GM18505 (cell line): ENCODE measurements around the gene FGD6.

Experiments
- ATAC-seq: cut with Tn5 transposase; IDR thresholded peaks from one replicate; pipeline ENCODE4 v1.9.1; 2021; ENCODE audit not compliant: unreplicated experiment
- POLR2A ChIP-seq: IDR thresholded peaks from 4 replicates; pipeline ENCODE4 v1.6.1; 2011; ENCODE audit warnings: borderline replicate concordance; ENCODE audit not compliant: insufficient read depth, insufficient read length; ENCODE audit errors: extremely low read depth

The FGD6 gene

DNA sequence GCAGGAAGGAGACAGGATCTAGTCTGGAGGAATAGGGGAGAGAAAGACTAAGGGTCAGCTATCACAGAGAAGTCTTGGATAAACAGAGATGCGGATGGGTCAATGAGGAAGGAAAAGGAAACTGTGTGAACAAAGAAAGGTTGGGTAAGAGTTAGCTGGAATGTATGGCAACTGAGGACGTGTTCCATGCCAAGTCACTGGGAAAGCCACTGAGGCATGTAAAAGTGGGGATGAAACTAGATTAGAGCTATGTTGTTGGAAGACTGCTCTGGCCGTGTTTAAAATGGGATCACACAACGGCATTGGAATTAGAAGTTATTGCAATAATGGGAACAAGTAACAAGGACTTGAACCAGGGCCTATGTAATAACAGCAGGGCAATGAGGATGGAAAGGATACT lies 139.9 kb downstream of the FGD6 start:
- TF ChIP-seq POLR2A = no peak
- ATAC-seq = no peak

DNA sequence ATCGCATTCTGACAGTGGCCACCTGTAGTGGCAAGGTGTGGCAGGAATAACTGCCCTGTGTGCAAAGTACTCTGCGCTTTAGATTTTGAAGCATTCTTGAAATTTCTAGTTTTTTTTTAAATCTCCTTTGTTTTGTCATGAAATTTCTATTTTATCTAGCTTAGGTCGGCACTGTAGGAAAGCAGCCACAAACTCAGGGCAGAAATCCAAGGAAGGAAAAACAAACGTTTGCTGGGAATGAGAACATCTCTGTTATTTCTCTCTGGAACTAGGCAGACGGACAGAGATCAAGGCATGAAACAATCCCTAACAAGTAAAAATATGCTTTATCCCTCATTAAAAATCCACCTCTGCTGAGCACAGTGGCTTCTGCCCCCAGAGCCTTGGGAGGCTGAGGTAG lies 142.5 kb downstream of the FGD6 start:
- no peak for ATAC-seq
- TF ChIP-seq POLR2A = no peak

GRCh38 chr12:95073698-95074520 lies 143.4 kb downstream of the FGD6 start:
- ATAC-seq = no peak
- no peak for TF ChIP-seq POLR2A

DNA sequence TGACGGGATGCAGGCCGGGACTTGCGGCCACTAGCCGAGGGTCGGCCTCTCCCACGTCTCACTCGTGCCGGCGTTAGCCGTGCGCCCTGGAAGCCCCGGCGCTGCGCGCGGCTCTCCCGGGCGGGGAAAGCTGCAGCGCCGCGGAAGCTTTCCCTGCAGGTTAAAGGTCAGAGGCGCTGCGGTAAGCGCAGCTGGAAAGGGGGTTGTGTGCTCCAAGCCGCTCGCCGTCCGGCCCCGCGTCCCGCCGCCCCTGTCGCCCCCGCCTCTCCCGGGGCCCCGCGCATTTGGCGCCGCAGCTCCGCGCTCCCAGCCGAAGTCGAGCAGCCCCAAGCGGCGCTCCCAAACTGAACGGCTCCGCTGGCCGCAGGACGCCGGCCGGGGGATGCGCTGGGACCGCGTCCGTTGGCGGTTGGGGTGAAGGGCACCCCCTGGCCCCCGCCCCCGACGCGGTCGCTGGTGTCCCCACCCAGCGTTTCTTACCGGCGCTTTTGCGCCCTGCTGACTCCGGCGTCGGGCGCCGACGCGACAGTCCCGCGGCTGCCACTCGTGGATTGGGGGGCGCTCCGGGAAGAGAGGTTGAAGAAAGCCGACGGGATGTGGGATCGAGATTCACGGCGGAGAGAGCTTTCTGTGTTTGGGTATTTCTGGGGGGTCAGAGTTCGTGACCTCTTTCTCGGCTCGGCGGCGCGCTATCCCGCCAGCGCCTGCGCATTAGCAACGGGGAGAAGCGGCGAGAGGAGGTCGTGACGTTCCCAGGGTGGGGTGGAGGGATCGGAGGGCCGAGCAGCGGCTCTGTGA lies 144.2 kb downstream of the FGD6 start, which contains the start of gene NR2C1:
NR2C1 (minus strand) TSS at position 719 of the 798 bp plus-strand sequence. CDS start 6,234 bp downstream, outside the sequence.
- peak; percentile 92 for ATAC-seq
- TF ChIP-seq POLR2A = peak; percentile 63

GRCh38 chr12:95070378-95070777 lies 146.9 kb downstream of the FGD6 start:
- ATAC-seq = no peak

GRCh38 chr12:95066091-95066855 lies 151.0 kb downstream of the FGD6 start:
- no peak for TF ChIP-seq POLR2A
- ATAC-seq = no peak

More at GRCh38 chr12:95070378-95070777, 146.9 kb downstream of the FGD6 start:
- TF ChIP-seq POLR2A = no peak

DNA sequence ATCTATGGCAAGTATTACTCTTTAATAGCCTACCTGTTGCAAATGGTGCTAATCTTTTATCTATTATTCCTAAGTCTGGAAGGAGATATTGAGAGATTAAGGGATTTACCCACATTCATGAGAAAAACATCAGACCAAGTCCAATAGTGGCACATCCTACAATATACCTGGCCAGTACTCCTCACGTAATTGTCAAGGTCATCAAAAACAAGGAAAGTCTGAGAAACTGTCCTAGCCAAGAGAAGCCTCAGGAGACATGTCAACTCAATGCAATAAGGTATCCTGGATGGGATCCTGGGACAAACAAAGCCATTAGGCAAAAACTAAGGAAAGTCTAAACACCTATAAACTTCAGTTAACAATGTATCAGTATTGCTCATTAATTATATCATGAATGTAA lies 156.3 kb downstream of the FGD6 start:
- no peak for ATAC-seq
- no peak for TF ChIP-seq POLR2A

GRCh38 chr12:95059984-95060383 lies 157.3 kb downstream of the FGD6 start:
- no peak for TF ChIP-seq POLR2A
- ATAC-seq = no peak

- no peak for ATAC-seq
- TF ChIP-seq POLR2A = no peak
These were observed 159.8 kb downstream of the FGD6 start for GRCh38 chr12:95057424-95057823.

- no peak for TF ChIP-seq POLR2A
- no peak for ATAC-seq
These were observed 162.2 kb downstream of the FGD6 start for GRCh38 chr12:95055057-95055456.

GRCh38 chr12:95054206-95054605 lies 163.1 kb downstream of the FGD6 start:
- TF ChIP-seq POLR2A = no peak
- no peak for ATAC-seq

GRCh38 chr12:95051241-95051640 lies 166.0 kb downstream of the FGD6 start:
- TF ChIP-seq POLR2A = no peak
- ATAC-seq = no peak

DNA sequence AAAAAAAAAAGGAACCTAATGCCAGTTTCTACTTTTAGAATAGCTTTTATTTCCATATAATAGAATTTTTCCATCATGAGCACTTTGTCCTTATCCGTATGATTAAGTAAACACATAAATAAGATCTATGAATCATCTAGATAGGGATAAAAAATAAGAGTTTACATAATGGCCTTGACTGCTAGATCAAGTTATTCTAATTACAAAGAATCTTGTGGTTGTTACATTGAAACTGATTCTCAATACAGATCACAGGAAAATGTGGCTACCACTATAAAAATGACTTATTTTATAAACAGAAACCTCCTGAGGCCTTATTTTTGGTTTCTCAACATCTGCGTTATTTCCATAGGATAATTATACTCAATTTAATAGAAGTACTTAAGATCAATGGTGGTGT lies 179.4 kb downstream of the FGD6 start:
- no peak for TF ChIP-seq POLR2A
- no peak for ATAC-seq
